ENCODE measurements around the gene KLHL18.

- no peak for TF ChIP-seq CTCF (IDR thresholded peaks at IDR 0.05)
- TF ChIP-seq POLR2A (IDR thresholded peaks at IDR 0.05) = no peak
Measured at GRCh38 chr3:47298439-47298838, 15.7 kb downstream of the KLHL18 start.
